ENCODE results near the gene MUC3A.

The MUC3A gene

DNA sequence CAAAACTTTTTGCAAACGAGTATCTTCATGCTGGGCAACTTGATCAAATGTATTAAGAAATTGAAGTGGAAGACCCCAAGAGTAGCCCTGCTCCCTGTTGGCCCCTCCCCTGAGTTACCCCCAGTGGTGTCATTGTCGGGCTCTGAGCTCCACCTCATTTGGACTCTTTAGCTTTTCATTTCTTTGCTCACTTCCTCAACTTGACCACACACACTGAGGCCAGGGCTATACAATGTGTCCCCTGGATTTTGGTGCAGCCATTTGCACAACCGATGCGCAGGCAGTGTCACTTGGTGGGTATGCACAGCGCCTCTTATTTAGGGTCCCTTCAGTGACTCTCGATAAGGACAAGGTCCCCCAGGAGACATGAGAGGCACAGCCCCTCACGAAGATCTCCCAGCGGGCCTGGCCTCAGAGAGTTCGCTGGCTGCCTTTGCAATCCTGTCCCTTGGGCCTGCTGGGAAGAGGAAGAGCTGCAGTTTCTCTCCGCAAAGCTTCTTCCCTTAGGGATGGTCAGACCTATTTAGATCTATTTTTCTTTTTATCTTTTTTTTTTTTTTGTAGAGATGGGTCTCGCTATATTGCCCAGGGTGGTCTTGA, 2.5 kb upstream of the MUC3A start:
- DNase-seq (ENCODE audit: low read depth in 1 of 2, low spot score in 1 of 2): no peak

DNA sequence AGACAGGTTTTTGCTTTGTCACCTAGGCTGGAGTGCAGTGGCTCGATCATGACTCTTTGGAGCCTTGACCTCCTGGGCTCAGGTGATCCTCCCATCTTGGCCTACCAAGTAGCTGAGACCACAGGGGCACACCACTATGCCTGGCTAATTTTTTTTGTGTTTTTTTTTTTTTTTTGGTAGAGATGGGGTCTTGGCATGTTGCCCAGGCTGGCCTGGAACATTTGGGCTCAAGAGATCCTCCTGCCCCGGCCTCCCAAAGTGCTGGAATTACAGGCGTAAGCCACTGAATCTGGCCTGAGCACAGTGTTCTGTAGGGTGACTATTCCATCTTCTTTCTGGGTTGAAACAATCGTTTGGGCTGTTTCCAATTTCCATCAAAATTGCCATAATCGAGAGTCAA, 1.5 kb upstream of the MUC3A start:
- no peak for DNase-seq (ENCODE audit: low read depth in 1 of 2, low spot score in 1 of 2)

DNA sequence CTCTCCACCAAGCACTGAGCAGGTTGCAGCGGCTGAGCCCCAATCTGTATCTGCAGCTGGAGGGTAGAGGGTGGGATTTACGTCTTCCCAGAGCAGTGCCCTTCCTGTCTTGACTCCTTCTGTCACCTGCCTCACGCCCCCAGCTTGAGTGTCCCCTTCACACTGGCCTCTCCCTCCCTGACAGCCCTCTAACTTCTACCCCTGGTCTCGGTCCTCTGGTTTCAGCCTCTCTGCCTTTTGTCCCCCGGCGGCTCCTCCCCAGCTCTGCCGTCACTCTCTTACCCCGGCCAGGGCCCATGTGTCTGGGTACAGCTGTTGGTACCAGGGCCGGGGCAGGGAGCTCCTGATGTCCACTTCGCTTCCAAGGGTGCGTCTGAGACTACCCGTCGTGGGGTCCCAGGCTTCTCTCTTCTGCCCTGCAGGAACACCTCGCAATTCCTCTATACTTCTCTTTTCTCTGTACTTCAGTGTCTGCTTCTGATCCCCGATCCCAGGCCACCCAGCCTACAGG, 654 bp downstream of the MUC3A start:
- DNase-seq (ENCODE audit: low read depth in 1 of 2, low spot score in 1 of 2): no peak

- DNase-seq (ENCODE audit: low read depth in 1 of 2, low spot score in 1 of 2): no peak
Measured at GRCh38 chr7:100951172-100951571, 1.8 kb downstream of the MUC3A start.

GRCh38 chr7:100951888-100952560, 2.7 kb downstream of the MUC3A start:
- no peak for DNase-seq (ENCODE audit: low read depth in 1 of 2, low spot score in 1 of 2)

- DNase-seq (ENCODE audit: low read depth in 1 of 2, low spot score in 1 of 2): no peak
Measured at GRCh38 chr7:100952641-100953040, 3.3 kb downstream of the MUC3A start.

DNA sequence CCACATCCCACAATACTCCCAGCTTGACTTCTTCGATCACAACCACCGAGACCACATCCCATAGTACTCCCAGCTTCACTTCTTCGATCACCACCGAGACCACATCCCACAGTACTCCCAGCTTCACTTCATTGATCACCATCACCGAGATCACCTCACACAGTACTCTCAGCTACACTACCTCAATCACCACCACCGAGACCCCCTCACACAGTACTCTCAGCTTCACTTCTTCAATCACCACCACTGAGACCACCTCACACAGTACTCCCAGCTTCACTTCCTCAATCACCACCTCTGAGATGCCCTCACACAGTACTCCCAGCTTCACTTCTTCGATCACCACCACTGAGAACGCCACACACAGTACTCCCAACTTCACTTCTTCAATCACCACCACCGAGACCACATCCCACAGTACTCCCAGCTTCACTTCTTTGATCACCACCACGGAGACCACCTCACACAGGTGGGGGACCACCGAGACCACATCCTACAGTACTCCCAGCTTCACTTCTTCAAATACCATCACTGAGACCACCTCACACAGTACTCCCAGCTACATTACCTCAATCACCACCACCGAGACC, 8.6 kb downstream of the MUC3A start:
- no peak for DNase-seq (ENCODE audit: low read depth in 1 of 2, low spot score in 1 of 2)

DNA sequence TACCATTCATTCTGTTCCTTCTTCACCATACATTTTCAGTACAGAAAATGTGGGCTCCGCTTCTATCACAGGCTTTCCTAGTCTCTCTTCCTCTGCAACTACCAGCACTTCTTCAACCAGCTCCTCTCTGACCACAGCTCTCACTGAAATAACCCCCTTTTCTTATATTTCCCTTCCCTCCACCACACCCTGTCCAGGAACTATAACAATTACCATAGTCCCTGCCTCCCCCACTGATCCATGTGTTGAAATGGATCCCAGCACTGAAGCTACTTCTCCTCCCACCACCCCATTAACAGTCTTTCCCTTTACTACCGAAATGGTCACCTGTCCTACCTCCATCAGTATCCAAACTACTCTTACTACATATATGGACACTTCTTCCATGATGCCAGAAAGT, 10.6 kb downstream of the MUC3A start:
- DNase-seq (ENCODE audit: low read depth in 1 of 2, low spot score in 1 of 2): no peak

- DNase-seq (ENCODE audit: low read depth in 1 of 2, low spot score in 1 of 2): no peak
Measured at GRCh38 chr7:100962537-100962936, 13.2 kb downstream of the MUC3A start.

GRCh38 chr7:100963386-100963785, 14.1 kb downstream of the MUC3A start:
- no peak for DNase-seq (ENCODE audit: low read depth in 1 of 2, low spot score in 1 of 2)

- no peak for DNase-seq (ENCODE audit: low read depth in 1 of 2, low spot score in 1 of 2)
Measured at GRCh38 chr7:100963874-100964273, 14.5 kb downstream of the MUC3A start.

GRCh38 chr7:100964630-100965029, 15.3 kb downstream of the MUC3A start:
- DNase-seq (ENCODE audit: low read depth in 1 of 2, low spot score in 1 of 2): no peak

GRCh38 chr7:100965045-100965722, 15.8 kb downstream of the MUC3A start:
- no peak for DNase-seq (ENCODE audit: low read depth in 1 of 2, low spot score in 1 of 2)

- peak; percentile 47 to 66 for DNase-seq (ENCODE audit: low read depth in 1 of 2, low spot score in 1 of 2)
Measured at GRCh38 chr7:100965723-100966541, 16.6 kb downstream of the MUC3A start.

- no peak for DNase-seq (ENCODE audit: low read depth in 1 of 2, low spot score in 1 of 2)
Measured at GRCh38 chr7:100966542-100967291, 17.4 kb downstream of the MUC3A start.

DNA sequence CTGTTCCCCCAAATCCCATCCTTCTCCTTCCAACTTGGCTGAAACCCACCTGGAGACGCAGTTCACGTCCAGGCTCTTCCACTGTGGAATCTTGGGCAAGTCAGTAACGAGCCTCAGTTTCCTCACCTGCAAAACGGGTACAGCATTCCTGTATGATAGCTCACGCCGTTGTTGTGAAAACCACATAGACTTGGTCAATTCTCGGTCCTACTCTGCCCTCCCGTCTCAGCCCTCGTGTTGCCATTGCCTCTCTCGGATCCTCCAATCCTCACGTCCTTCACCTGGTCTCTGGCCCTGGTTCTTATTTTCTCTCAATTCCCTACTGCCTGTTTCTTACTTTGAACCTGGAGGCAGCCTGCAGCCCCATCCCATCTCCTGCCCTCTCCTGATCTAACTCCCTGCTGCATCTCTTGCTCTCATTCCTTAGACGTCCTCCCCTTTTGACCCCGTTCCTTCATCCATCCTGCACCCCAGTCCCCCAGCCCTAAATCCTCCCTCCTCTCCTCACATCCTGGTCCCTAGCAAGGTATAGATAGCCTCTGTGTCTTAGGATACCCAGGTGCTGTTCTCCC, 18.0 kb downstream of the MUC3A start:
- DNase-seq (ENCODE audit: low read depth in 1 of 2, low spot score in 1 of 2): no peak

- DNase-seq (ENCODE audit: low read depth in 1 of 2, low spot score in 1 of 2): no peak
Measured at GRCh38 chr7:100968031-100968430, 18.7 kb downstream of the MUC3A start.

DNA sequence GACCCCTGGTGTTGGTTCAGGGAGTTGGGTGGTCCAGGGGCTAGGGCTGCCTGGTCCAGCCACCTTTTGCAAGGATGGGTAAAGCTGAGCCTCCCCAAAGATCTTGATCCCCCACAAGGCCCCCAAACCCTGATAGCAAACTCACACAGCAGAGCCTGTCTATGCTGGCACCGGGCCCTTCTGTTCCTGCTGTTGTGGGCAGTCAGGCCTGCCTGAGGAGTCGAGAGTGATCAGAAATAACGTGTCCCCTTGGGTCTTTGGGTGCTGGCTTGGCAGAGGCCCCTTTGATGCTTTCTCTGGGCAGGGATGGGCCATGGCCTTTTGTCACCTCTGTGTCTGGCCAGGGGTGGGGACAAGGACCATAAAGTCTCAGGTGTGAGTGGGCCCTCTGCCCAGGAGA, 19.3 kb downstream of the MUC3A start:
- DNase-seq (ENCODE audit: low read depth in 1 of 2, low spot score in 1 of 2): no peak

- DNase-seq (ENCODE audit: low read depth in 1 of 2, low spot score in 1 of 2): no peak
Measured at GRCh38 chr7:100969066-100969615, 19.8 kb downstream of the MUC3A start, which contains the start of gene MUC12. TSS of gene MUC12 (plus strand) at chr7:100969565. CDS start at chr7:100969623, 58 bp downstream.

Measured in stimulated activated CD4-positive, alpha-beta T cell treated with anti-CD3 and anti-CD28 coated beads, Interleukin-15, amount 100 ng/mL, for 1 hour (primary cell).